PC-3 (cell line): Measurements from ENCODE around the gene APOA1. TPM values are rescaled to one million over a fixed set of nuclear protein-coding genes. Genes with fewer than 3 reads are reported as not detected.
A peak's percentile ranks its signal among the peaks of the same experiment; 100 is the strongest.

Source experiments
- ATAC-seq: fragments of 200-7000 bp; cut with Tn5 transposase; 2 replicates; pipeline ENCODE4 v1.9.1; 2020; ENCODE audit warnings: mild to moderate bottlenecking, moderate library complexity
- BruUV-seq: library from RNA; stranded (reverse); fragments of 400-500 nt; replicated peaks from 2 replicates; lab custom pipeline; 2021; lab: Mats Ljungman, UMichigan
- CTCF ChIA-PET: fragments of 300-600 bp; sonication (Branson Sonifier 250); formaldehyde crosslinking; loops from one replicate; lab custom pipeline; 2022; ENCODE audit warnings: antibody characterized with exemption; lab: Charles Lee
- POLR2A ChIA-PET: fragments of 300-600 bp; sonication (Branson Sonifier 250); formaldehyde crosslinking; loops from one replicate; lab custom pipeline; 2022; ENCODE audit warnings: antibody characterized with exemption; ENCODE audit not compliant: unreplicated experiment; lab: Charles Lee
- DNase-seq: peaks from one replicate; pipeline ENCODE4 v3.0.0-alpha.2; 2015
- H2AFZ ChIP-seq: fragments of 300-600 bp; sonication (generic); 2 replicates; pipeline ENCODE4 v1.6.0; 2016; ENCODE audit warnings: antibody characterized with exemption, low read length
- H3F3A ChIP-seq: fragments of 300-600 bp; sonication (generic); one replicate; pipeline ENCODE4 v1.6.0; 2017; ENCODE audit warnings: antibody characterized with exemption, low read length, control low read depth, mild to moderate bottlenecking; ENCODE audit not compliant: unreplicated experiment
- H3K27ac ChIP-seq: fragments of 300-600 bp; sonication (generic); 2 replicates; pipeline ENCODE4 v1.5.1; 2016; ENCODE audit warnings: mild to moderate bottlenecking, low read length
- H3K27me3 ChIP-seq: fragments of 300-600 bp; sonication (generic); 2 replicates; pipeline ENCODE4 v1.6.1; 2016; ENCODE audit warnings: low read length, mixed read lengths
- H3K36me3 ChIP-seq: fragments of 300-600 bp; sonication (generic); 2 replicates; pipeline ENCODE4 v1.6.1; 2016; ENCODE audit warnings: low read depth, mixed run types, low read length, mixed read lengths
- H3K4me1 ChIP-seq: fragments of 300-600 bp; sonication (generic); 2 replicates; pipeline ENCODE4 v1.5.1; 2016; ENCODE audit warnings: low read length; ENCODE audit not compliant: insufficient read depth
- H3K4me2 ChIP-seq: fragments of 300-600 bp; sonication (generic); 2 replicates; pipeline ENCODE4 v1.6.0; 2016; ENCODE audit warnings: low read length
- H3K4me3 ChIP-seq: fragments of 300-600 bp; sonication (generic); 2 replicates; pipeline ENCODE4 v1.5.1; 2016; ENCODE audit warnings: mild to moderate bottlenecking, low read length, mixed read lengths
- H3K79me2 ChIP-seq: fragments of 300-600 bp; sonication (generic); 2 replicates; pipeline ENCODE4 v1.6.1; 2017; ENCODE audit warnings: low read length, mixed read lengths
- H3K9ac ChIP-seq: fragments of 300-600 bp; sonication (generic); 2 replicates; pipeline ENCODE4 v1.6.0; 2016; ENCODE audit warnings: mild to moderate bottlenecking, low read length
- H3K9me2 ChIP-seq: fragments of 300-600 bp; sonication (generic); replicated peaks from 2 replicates; pipeline ENCODE4 v1.6.1; 2016; ENCODE audit warnings: mixed run types, low read length, mixed read lengths
- H3K9me3 ChIP-seq: fragments of 300-600 bp; sonication (generic); 2 replicates; pipeline ENCODE4 v1.6.1; 2016; ENCODE audit warnings: low read length, mixed read lengths
- H4K20me1 ChIP-seq: fragments of 300-600 bp; sonication (generic); 2 replicates; pipeline ENCODE4 v1.6.1; 2016; ENCODE audit warnings: low read length, mixed read lengths
- EZH2 ChIP-seq: fragments of 300-600 bp; sonication (generic); IDR thresholded peaks from one replicate; pipeline ENCODE4 v1.6.1; 2017; ENCODE audit warnings: antibody characterized with exemption, mild to moderate bottlenecking, low read length; ENCODE audit not compliant: unreplicated experiment
- EZH2phosphoT487 ChIP-seq: fragments of 300-600 bp; sonication (generic); IDR thresholded peaks from 2 replicates; pipeline ENCODE4 v1.6.1; 2018; ENCODE audit warnings: mild to moderate bottlenecking, antibody characterized with exemption, low read length, borderline replicate concordance
- intact Hi-C: fragments of 100-400 bp; cut with micrococcal nuclease; formaldehyde crosslinking; loops from 2 replicates; pipeline ENCODE4 v1.9.0; 2023
- total RNA-seq: library from RNA; depleted of rRNA; stranded (reverse); fragments of >200 nt; gene quantifications from 2 replicates; pipeline ENCODE4 v1.2.3, GENCODE V29; 2014
- TF ChIP-seq, protein P1 (sequence below): fragments of 300-600 bp; sonication (generic); conservative IDR thresholded peaks from 2 replicates; pipeline ENCODE4 v1.5.1; 2017; ENCODE audit warnings: antibody characterized with exemption, low read depth, mild to moderate bottlenecking, low read length

Gene APOA1
- total RNA-seq, 1 experiment from 2014 or later: 0.33 TPM

DNA sequence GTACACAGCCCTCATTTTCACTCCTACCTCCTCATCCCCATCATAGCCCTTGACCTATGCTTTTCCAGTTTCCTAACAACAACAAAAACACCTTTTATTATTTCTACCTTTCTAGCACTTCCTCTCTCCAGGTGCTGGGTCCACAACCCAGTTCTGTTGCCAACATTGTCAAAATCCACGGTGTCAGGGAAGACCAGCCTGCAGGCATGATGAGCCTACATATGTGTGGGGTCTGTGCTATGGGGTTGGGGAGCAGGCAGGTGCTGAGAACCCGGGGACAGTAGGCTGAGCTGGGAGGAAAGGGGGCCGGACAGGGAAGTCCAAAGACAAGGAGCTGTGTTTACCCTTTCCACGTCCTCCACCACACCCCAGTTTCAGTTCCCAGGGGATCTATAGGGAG, 48.9 kb downstream of the APOA1 start:
- no peak for TF ChIP-seq EZH2
- TF ChIP-seq, protein P1, sequence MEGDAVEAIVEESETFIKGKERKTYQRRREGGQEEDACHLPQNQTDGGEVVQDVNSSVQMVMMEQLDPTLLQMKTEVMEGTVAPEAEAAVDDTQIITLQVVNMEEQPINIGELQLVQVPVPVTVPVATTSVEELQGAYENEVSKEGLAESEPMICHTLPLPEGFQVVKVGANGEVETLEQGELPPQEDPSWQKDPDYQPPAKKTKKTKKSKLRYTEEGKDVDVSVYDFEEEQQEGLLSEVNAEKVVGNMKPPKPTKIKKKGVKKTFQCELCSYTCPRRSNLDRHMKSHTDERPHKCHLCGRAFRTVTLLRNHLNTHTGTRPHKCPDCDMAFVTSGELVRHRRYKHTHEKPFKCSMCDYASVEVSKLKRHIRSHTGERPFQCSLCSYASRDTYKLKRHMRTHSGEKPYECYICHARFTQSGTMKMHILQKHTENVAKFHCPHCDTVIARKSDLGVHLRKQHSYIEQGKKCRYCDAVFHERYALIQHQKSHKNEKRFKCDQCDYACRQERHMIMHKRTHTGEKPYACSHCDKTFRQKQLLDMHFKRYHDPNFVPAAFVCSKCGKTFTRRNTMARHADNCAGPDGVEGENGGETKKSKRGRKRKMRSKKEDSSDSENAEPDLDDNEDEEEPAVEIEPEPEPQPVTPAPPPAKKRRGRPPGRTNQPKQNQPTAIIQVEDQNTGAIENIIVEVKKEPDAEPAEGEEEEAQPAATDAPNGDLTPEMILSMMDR: no peak
- no peak for TF ChIP-seq EZH2phosphoT487
- Histone ChIP-seq H3K4me1 (peaks cover 37% of the 10 kb centered on the region), H3K9me2 (no peaks in the 10 kb centered on the region), H3K27me3 (no peaks in the 10 kb centered on the region), H2AFZ (peak overlapping the region; percentile 97), H3K9me3 (no peaks in the 10 kb centered on the region), H3K79me2 (peaks cover 26% of the 10 kb centered on the region), H3F3A (no peaks in the 10 kb centered on the region), H3K27ac (no peak overlapping the region), H4K20me1 (no peaks in the 10 kb centered on the region; the same call in 1 of the 2 replicates), H3K4me2 (peak overlapping the region; percentile 94), H3K36me3 (peaks cover 31% of the 10 kb centered on the region), H3K9ac (peak overlapping the region; percentile 92), H3K4me3 (peak overlapping the region; percentile 83)
- CTCF ChIA-PET: interaction anchor here (2.6 kb wide), 1 partner anchor 48 kb away, joined by 16 read pairs; the partner anchor contains the start of gene APOA1
- no peak for DNase-seq
- no peak for ATAC-seq
- POLR2A ChIA-PET: interaction anchor here (0.6 to 2.0 kb wide), 4 partner anchors 47 to 391 kb away, joined by 3 to 8 read pairs (median 6); no protein-coding TSS in a partner anchor
- no TSS peak for BruUV-seq
- intact Hi-C loops: loop anchor here (1.0 to 2.0 kb wide), 2 partner anchors 15 to 46 kb away; no protein-coding TSS in a partner anchor

DNA sequence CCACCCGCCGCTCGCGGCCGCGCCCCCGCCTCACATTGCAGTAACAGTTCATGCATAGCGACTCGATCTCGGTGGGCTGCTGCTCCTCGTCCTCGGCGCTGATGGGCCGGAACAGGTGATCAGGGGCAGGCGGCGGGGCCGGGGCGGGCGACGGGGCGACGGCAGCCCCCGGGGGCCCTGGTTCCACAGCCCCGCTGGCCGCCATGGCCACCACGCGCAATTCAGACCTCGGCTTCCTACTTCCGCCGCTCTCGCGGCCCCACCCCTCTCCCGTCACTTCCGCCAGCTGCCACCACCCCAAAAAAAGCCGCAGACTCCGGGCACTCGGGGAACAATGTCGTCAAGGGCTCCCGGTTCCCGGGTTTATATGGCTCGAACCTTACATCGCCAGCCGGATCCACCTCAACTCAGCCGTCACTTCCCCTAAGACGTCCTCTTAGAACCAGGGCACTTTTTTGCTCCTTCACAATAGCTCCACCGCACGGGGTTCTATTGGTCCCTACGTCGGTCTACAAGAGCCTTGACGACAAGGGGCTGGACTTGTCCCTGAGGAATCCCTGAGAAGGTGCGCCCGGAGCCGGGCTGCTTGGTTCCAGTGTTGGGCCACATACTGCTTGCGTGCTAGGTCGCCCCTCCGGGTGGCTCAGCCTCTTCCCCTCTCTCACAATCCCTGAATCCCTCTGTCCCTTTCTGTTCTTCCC, 49.5 kb downstream of the APOA1 start, which contains the start of gene ZPR1:
Gene ZPR1 (minus strand): TSS at position 238 of the 701 bp plus-strand sequence. CDS start 33 bp downstream, at position 205.
- H3K79me2 ChIP-seq: peaks cover 26% of the 10 kb centered on the region
- no peaks in the 10 kb centered on the region for H3K9me2 ChIP-seq
- DNase-seq: peak; percentile 64
- intact Hi-C loops: loop anchor here (1.0 to 2.0 kb wide), 2 partner anchors 15 to 47 kb away; no protein-coding TSS in a partner anchor
- H2AFZ ChIP-seq: peak within 1 kb of the TSS; percentile 97
- ATAC-seq: peak; percentile 81
- ChIA-PET CTCF (interaction anchor here (0.6 to 2.6 kb wide), 3 partner anchors 40 to 318 kb away, joined by 4 to 16 read pairs (median 6); partner anchors contain the start of gene APOA1), POLR2A (interaction anchor here (0.6 to 2.0 kb wide), 4 partner anchors 48 to 392 kb away, joined by 3 to 8 read pairs (median 6); no protein-coding TSS in a partner anchor)
- H3K9me3 ChIP-seq: no peaks in the 10 kb centered on the region
- H4K20me1 ChIP-seq: no peaks in the 10 kb centered on the region; the same call in 1 of the 2 replicates
- H3K4me1 ChIP-seq: peaks cover 37% of the 10 kb centered on the region
- no peaks in the 10 kb centered on the region for H3K27me3 ChIP-seq
- H3K9ac ChIP-seq: peak within 1 kb of the TSS; percentile 92
- BruUV-seq: TSS peak; percentile 97
- H3K4me2 ChIP-seq: peak within 1 kb of the TSS; percentile 94
- TF ChIP-seq EZH2phosphoT487: no peak
- no peak for TF ChIP-seq EZH2
- TF ChIP-seq, protein P1: no peak
- no peaks in the 10 kb centered on the region for H3F3A ChIP-seq
- peaks cover 37% of the 10 kb centered on the region for H3K36me3 ChIP-seq
- H3K27ac ChIP-seq: peak within 1 kb of the TSS; percentile 11; the same call in 1 of the 2 replicates
- H3K4me3 ChIP-seq: peak within 1 kb of the TSS; percentile 83
